Globus pallidus (tissue), 1 donor: ENCODE results near the gene IGBP1.
"Not testable (repeated sequence)": the region's sequence is repeated elsewhere in the genome, so short reads cannot be mapped to it uniquely, and the experiment has no call there.

ENCODE experiments used
- DNase-seq: peaks from one replicate; pipeline ENCODE4 v3.0.0-alpha.2; 2015; ENCODE audit warnings: low spot score

Gene IGBP1

GRCh38 chrX:70168238-70169188, 35.3 kb downstream of the IGBP1 start:
- no peak for DNase-seq

- DNase-seq: no peak
These were observed 36.0 kb downstream of the IGBP1 start for GRCh38 chrX:70169281-70169680.

- peak; percentile 11 for DNase-seq
These were observed 38.4 kb downstream of the IGBP1 start for GRCh38 chrX:70171624-70172023.

GRCh38 chrX:70172221-70172620, 39.0 kb downstream of the IGBP1 start:
- no peak for DNase-seq

GRCh38 chrX:70172964-70173363, 39.7 kb downstream of the IGBP1 start:
- DNase-seq: no peak

- no peak for DNase-seq
These were observed 41.5 kb downstream of the IGBP1 start for GRCh38 chrX:70174754-70175153.

- DNase-seq: no peak
These were observed 42.1 kb downstream of the IGBP1 start for GRCh38 chrX:70175338-70175737.

- no peak for DNase-seq
These were observed 43.8 kb downstream of the IGBP1 start, which contains the start of gene DGAT2L6 for GRCh38 chrX:70176938-70177533. TSS of gene DGAT2L6 (plus strand) at chrX:70177483. CDS start at chrX:70177583, 100 bp downstream.

GRCh38 chrX:70183091-70183490, 49.8 kb downstream of the IGBP1 start:
- no peak for DNase-seq

GRCh38 chrX:70190225-70190624, 57.0 kb downstream of the IGBP1 start:
- no peak for DNase-seq

GRCh38 chrX:70196961-70197720, 63.9 kb downstream of the IGBP1 start:
- DNase-seq: peak; percentile 5

GRCh38 chrX:70201732-70202131, 68.5 kb downstream of the IGBP1 start:
- DNase-seq: no peak

GRCh38 chrX:70208479-70208878, 75.2 kb downstream of the IGBP1 start:
- DNase-seq: no peak

GRCh38 chrX:70209570-70209969, 76.3 kb downstream of the IGBP1 start:
- DNase-seq: not testable (repeated sequence)
